CD4-positive, alpha-beta T cell (primary cell): ENCODE measurements around the gene CDKN2A. TPM values are rescaled to one million over a fixed set of nuclear protein-coding genes. Genes with fewer than 3 reads are reported as not detected.
A peak's percentile ranks its signal among the peaks of the same experiment; 100 is the strongest.

Experiments used
- ATAC-seq: fragments of 200-7000 bp; cut with Tn5 transposase; one replicate; pipeline ENCODE4 v1.10.0; 2022; ENCODE audit warnings: mild to moderate bottlenecking; ENCODE audit not compliant: poor library complexity
- CTCF ChIA-PET: fragments of 350-600 bp; sonication (Branson Sonifier 250); formaldehyde crosslinking; loops from one replicate; lab custom pipeline; 2021; ENCODE audit warnings: antibody characterized with exemption, inconsistent platforms; lab: Charles Lee
- POLR2A ChIA-PET: fragments of 350-600 bp; sonication (Branson Sonifier 250); formaldehyde crosslinking; loops from one replicate; lab custom pipeline; 2021; ENCODE audit warnings: antibody characterized with exemption, inconsistent platforms; lab: Charles Lee
- DNase-seq, 14 experiments: peaks; one replicate each; pipeline ENCODE4 v3.0.0-alpha.2; 2013 to 2020; ENCODE audit warnings: mixed read lengths in 2 of 14
- H3K27ac ChIP-seq, 2 donors: one replicate each; pipeline versions ENCODE4 v1.5.1 to v1.7.0; 2013; ENCODE audit warnings: low read length in 2 of 2, low read depth in 1 of 2, mild to moderate bottlenecking in 1 of 2
- H3K27me3 ChIP-seq, 2 experiments: 1 replicate in 1 of 2; 2 replicates in 1 of 2; pipeline versions ENCODE4 v1.6.1 to v1.7.0; 2013; ENCODE audit warnings: low read length in 2 of 2, control low read depth in 1 of 2, mild to moderate bottlenecking in 1 of 2, moderate library complexity in 1 of 2; ENCODE audit not compliant: insufficient read depth in 2 of 2, control insufficient read depth in 1 of 2
- H3K36me3 ChIP-seq: one replicate; pipeline ENCODE4 v1.6.1; 2013; ENCODE audit warnings: low read length, control low read depth; ENCODE audit not compliant: insufficient read depth
- H3K4me1 ChIP-seq: one replicate; pipeline ENCODE4 v1.6.1; 2013; ENCODE audit warnings: low read length, control low read depth; ENCODE audit not compliant: insufficient read depth
- H3K4me3 ChIP-seq: one replicate; pipeline ENCODE4 v1.5.1; 2013; ENCODE audit warnings: mild to moderate bottlenecking, low read length, moderate library complexity
- H3K9me3 ChIP-seq, 2 experiments: 1 replicate in 1 of 2; 2 replicates in 1 of 2; pipeline versions ENCODE4 v1.6.1 to v1.7.0; 2013; ENCODE audit warnings: low read length in 2 of 2, mild to moderate bottlenecking in 2 of 2, control low read depth in 1 of 2, moderate library complexity in 1 of 2; ENCODE audit not compliant: control insufficient read depth in 1 of 2, insufficient read depth in 1 of 2
- H3K27ac Mint-ChIP-seq: one replicate; pipeline ENCODE4 v1.8.0; 2020; ENCODE audit warnings: mixed read lengths
- H3K27me3 Mint-ChIP-seq: one replicate; pipeline ENCODE4 v1.8.0; 2021; ENCODE audit warnings: mixed read lengths
- H3K36me3 Mint-ChIP-seq: one replicate; pipeline ENCODE4 v1.8.0; 2021; ENCODE audit warnings: low read depth, mixed read lengths
- H3K4me1 Mint-ChIP-seq: one replicate; pipeline ENCODE4 v1.8.0; 2021; ENCODE audit warnings: low read depth, mixed read lengths
- H3K4me3 Mint-ChIP-seq: one replicate; pipeline ENCODE4 v1.8.0; 2020; ENCODE audit warnings: mild to moderate bottlenecking, mixed read lengths
- H3K9me3 Mint-ChIP-seq: one replicate; pipeline ENCODE4 v1.8.0; 2020; ENCODE audit warnings: mixed read lengths
- CTCF ChIP-seq: fragments of 200-600 bp; IDR thresholded peaks from one replicate; pipeline ENCODE4 v1.8.0; 2022; ENCODE audit warnings: antibody characterized with exemption, mild to moderate bottlenecking
- intact Hi-C, 2 experiments: fragments of 100-400 bp; cut with DNase I in 1 of 2; cut with micrococcal nuclease in 1 of 2; formaldehyde crosslinking; loops; one replicate each; pipeline versions ENCODE4 v1.15.1 to v1.9.0; 2023 to 2025; cut with DNase I, micrococcal nuclease
- total RNA-seq, 174 experiments: library from RNA in 2 of 174; stranded (reverse) in 2 of 174; gene quantifications; one replicate each; pipeline ENCODE4 v1.2.3 and lab custom pipeline; 2021 to 2026

Gene CDKN2A
- total RNA-seq, 2 experiments from 2014 or later, result 0.71 to 0.89 TPM

- intact Hi-C loops, result loop anchor here (1.0 to 10.0 kb wide), 4 partner anchors 225 to 713 kb away; no protein-coding TSS in a partner anchor
- CTCF ChIA-PET, result interaction anchor here (0.9 to 3.5 kb wide), 5 partner anchors 13 to 225 kb away, joined by 3 to 28 read pairs (median 5); no protein-coding TSS in a partner anchor
- H3K27ac ChIP-seq, result no peak overlapping the region
- H3K4me3 ChIP-seq, result no peak overlapping the region
- no peaks in the 10 kb centered on the region for H3K4me1 ChIP-seq
- Mint-ChIP-seq H3K4me1 (no peaks in the 10 kb centered on the region), H3K27me3 (no peaks in the 10 kb centered on the region), H3K27ac (no peak overlapping the region), H3K4me3 (no peak overlapping the region), H3K9me3 (no peaks in the 10 kb centered on the region), H3K36me3 (no peaks in the 10 kb centered on the region)
- DNase-seq (peak in 3 of 14 experiments; percentile 48 to 54 (median 51)), ATAC-seq (peak; percentile 49)
- H3K9me3 ChIP-seq, result no peaks in the 10 kb centered on the region
- peak; percentile 72 for TF ChIP-seq CTCF
- H3K27me3 ChIP-seq, result no peaks in the 10 kb centered on the region
- H3K36me3 ChIP-seq, result no peaks in the 10 kb centered on the region
- POLR2A ChIA-PET, result interaction anchor here (0.6 to 2.9 kb wide), 3 partner anchors 20 to 235 kb away, joined by 4 to 9 read pairs (median 5); no protein-coding TSS in a partner anchor
Observed at GRCh38 chr9:22037954-22038690, 43.9 kb upstream of the CDKN2A start.

GRCh38 chr9:22036866-22037626 lies 42.9 kb upstream of the CDKN2A start:
- ChIA-PET CTCF (interaction anchor here (0.9 to 3.5 kb wide), 6 partner anchors 14 to 224 kb away, joined by 3 to 28 read pairs (median 6); partner anchors contain the start of gene CDKN2B), POLR2A (interaction anchor here (1.1 to 2.9 kb wide), 2 partner anchors 224 to 234 kb away, joined by 4 to 9 read pairs; no protein-coding TSS in a partner anchor)
- H3K9me3 Mint-ChIP-seq, result no peaks in the 10 kb centered on the region
- Histone ChIP-seq H3K4me3 (no peak overlapping the region), H3K27me3 (no peaks in the 10 kb centered on the region), H3K36me3 (no peaks in the 10 kb centered on the region), H3K4me1 (no peaks in the 10 kb centered on the region), H3K9me3 (no peaks in the 10 kb centered on the region), H3K27ac (no peak overlapping the region)
- H3K27ac Mint-ChIP-seq, result no peak overlapping the region
- peaks cover 4% of the 10 kb centered on the region for H3K27me3 Mint-ChIP-seq
- H3K4me3 Mint-ChIP-seq, result no peak overlapping the region
- DNase-seq, result no peak
- ATAC-seq, result no peak
- no peak for TF ChIP-seq CTCF
- H3K4me1 Mint-ChIP-seq, result no peaks in the 10 kb centered on the region
- H3K36me3 Mint-ChIP-seq, result no peaks in the 10 kb centered on the region
- intact Hi-C loops, result loop anchor here (10.0 kb wide), 3 partner anchors 418 to 712 kb away; no protein-coding TSS in a partner anchor

- H3K9me3 Mint-ChIP-seq, result no peaks in the 10 kb centered on the region
- H3K4me3 ChIP-seq, result no peak overlapping the region
- no peaks in the 10 kb centered on the region for H3K36me3 Mint-ChIP-seq
- H3K4me3 Mint-ChIP-seq, result no peak overlapping the region
- DNase-seq (no peak), ATAC-seq (no peak)
- CTCF ChIA-PET, result interaction anchor here (1.5 kb wide), 1 partner anchor 222 kb away, joined by 6 read pairs; no protein-coding TSS in a partner anchor
- peaks cover 6% of the 10 kb centered on the region for H3K27me3 Mint-ChIP-seq
- H3K36me3 ChIP-seq, result no peaks in the 10 kb centered on the region
- no peak overlapping the region for H3K27ac Mint-ChIP-seq
- H3K27me3 ChIP-seq, result no peaks in the 10 kb centered on the region
- no peak overlapping the region for H3K27ac ChIP-seq
- no peaks in the 10 kb centered on the region for H3K4me1 ChIP-seq
- H3K9me3 ChIP-seq, result no peaks in the 10 kb centered on the region
- no peak for TF ChIP-seq CTCF
- intact Hi-C loops, result loop anchor here (10.0 kb wide), 3 partner anchors 419 to 711 kb away; no protein-coding TSS in a partner anchor
- H3K4me1 Mint-ChIP-seq, result no peaks in the 10 kb centered on the region
- POLR2A ChIA-PET, result no interaction called here
Observed at GRCh38 chr9:22035591-22036011, 41.4 kb upstream of the CDKN2A start.
